ENCODE data around the gene DMRTB1. TPM values are rescaled to one million over a fixed set of nuclear protein-coding genes. Genes with fewer than 3 reads are reported as not detected.

DMRTB1 gene
- total RNA-seq, 1 experiment from 2014 or later = not detected

DNA sequence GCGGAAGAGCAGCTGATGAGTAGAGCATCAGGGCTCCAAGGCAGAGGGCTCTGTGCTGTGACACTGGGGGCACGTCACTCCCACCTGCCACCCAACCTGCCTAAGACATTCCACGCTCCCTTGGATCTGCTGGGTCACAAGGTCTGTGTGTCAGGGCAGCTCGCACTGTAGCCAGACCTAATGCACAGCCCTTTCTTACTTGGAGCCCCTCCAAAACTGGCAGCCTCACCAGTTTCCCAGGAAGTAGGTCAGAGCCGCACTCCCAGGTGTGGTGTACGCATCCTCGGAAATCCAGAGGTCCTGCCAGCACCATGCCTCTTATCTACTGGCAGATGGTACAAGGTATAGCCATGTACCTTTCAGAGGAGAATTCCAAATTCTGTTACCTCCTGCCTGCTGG, 22.3 kb downstream of the DMRTB1 start:
- Histone ChIP-seq H4K20me1 (ENCODE audit: insufficient read depth) (no peaks in the 10 kb centered on the region), H3K79me2 (ENCODE audit: insufficient read depth, low read length) (no peaks in the 10 kb centered on the region), H3K4me2 (ENCODE audit: low read length) (no peak overlapping the region), H3K4me1 (ENCODE audit: control insufficient read depth in 1 of 2, insufficient read depth in 2 of 2, low read length in 2 of 2) (peaks cover 0 to 5% of the 10 kb centered on the region in 2 experiments; a peak in 1 of 4 replicates), H3K9me2 (ENCODE audit: insufficient read depth) (no peaks in the 10 kb centered on the region), H3K36me3 (ENCODE audit: control insufficient read depth in 1 of 2, insufficient read depth in 2 of 2, low read length in 2 of 2) (no peaks in the 10 kb centered on the region), H3K9me3 (ENCODE audit: control insufficient read depth in 1 of 2, insufficient read depth in 1 of 2, low read depth in 1 of 2, low read length in 2 of 2) (no peaks in the 10 kb centered on the region), H2AFZ (ENCODE audit: low read depth, low read length, poor library complexity, severe bottlenecking) (no peak overlapping the region), H3K4me3 (replicated peaks in 1 of 2; ENCODE audit: low read depth in 1 of 2, low read length in 2 of 2) (no peak overlapping the region), H3K9ac (ENCODE audit: low read length) (no peak overlapping the region), H3K27ac (ENCODE audit: low read depth, low read length) (no peak overlapping the region), H3K27me3 (ENCODE audit: insufficient read depth, low read length) (no peaks in the 10 kb centered on the region)
- intact Hi-C loops (cut with micrococcal nuclease) = loop anchor here (10.0 kb wide), 2 partner anchors 333 to 473 kb away; no protein-coding TSS in a partner anchor
- CTCF ChIA-PET = no interaction called here
- no peak for ATAC-seq
- POLR2A ChIA-PET = no interaction called here
- BruUV-seq (replicated peaks) = no TSS peak
- DNase-seq (ENCODE audit: low read depth, low spot score) = no peak
- TF ChIP-seq EZH2phosphoT487 (IDR thresholded peaks at IDR 0.05; ENCODE audit: borderline replicate concordance) (no peak), YY1 (IDR thresholded peaks at IDR 0.05; ENCODE audit: extremely low read depth, insufficient replicate concordance, low read depth, low read length) (no peak), EZH2 (IDR thresholded peaks at IDR 0.05) (no peak), SIN3A (IDR thresholded peaks at IDR 0.05; ENCODE audit: low read depth) (no peak), ZBTB33 (IDR thresholded peaks at IDR 0.05; ENCODE audit: extremely low read depth, insufficient replicate concordance, low read length) (no peak), ATF3 (IDR thresholded peaks at IDR 0.05) (no peak), FOSL1 (IDR thresholded peaks at IDR 0.05; ENCODE audit: low read depth) (no peak)
- RAD21 ChIA-PET (ENCODE audit: low non-redundant PET in 1 of 2, low total read pairs in 2 of 2, uncharacterized antibody in 2 of 2, unreplicated experiment in 2 of 2) = no interaction called here
